ENCODE measurements around the gene CDK7. TPM values are rescaled to one million over a fixed set of nuclear protein-coding genes. Genes with fewer than 3 reads are reported as not detected.

The CDK7 gene
- polyA plus RNA-seq, 2 donors, result 37.4 to 52.5 TPM

GRCh38 chr5:69300537-69301203 is 66.0 kb downstream of the CDK7 start:
- Histone ChIP-seq H3K4me1 (ENCODE audit: control insufficient read depth in 2 of 2, insufficient read depth in 2 of 2, low read length in 1 of 2) (no peaks in the 10 kb centered on the region), H3K36me3 (ENCODE audit: control insufficient read depth in 2 of 2, insufficient read depth in 2 of 2, low read length in 1 of 2) (peaks cover 7% of the 10 kb centered on the region in 2 donors), H3K4me3 (ENCODE audit: low read depth in 1 of 2, low read length in 2 of 2) (no peak overlapping the region), H3K27ac (ENCODE audit: low read depth in 2 of 2, low read length in 1 of 2) (no peak overlapping the region), H3K27me3 (ENCODE audit: control insufficient read depth in 1 of 2, insufficient read depth in 2 of 2, low read length in 2 of 2) (no peaks in the 10 kb centered on the region), H3K9me3 (ENCODE audit: control insufficient read depth in 2 of 2, insufficient read depth in 1 of 2, low read depth in 1 of 2, low read length in 1 of 2) (no peaks in the 10 kb centered on the region)
- 75 to 76% methylated on average over 5 of the region's 5 CpGs for WGBS, 2 donors

GRCh38 chr5:69305512-69305911 is 70.8 kb downstream of the CDK7 start:
- WGBS, 2 donors, result 92 to 94% methylated on average over 8 of the region's 8 CpGs
- H3K4me3 ChIP-seq (ENCODE audit: low read depth in 1 of 2, low read length in 2 of 2), result no peak overlapping the region
- H3K27me3 ChIP-seq (ENCODE audit: control insufficient read depth in 1 of 2, insufficient read depth in 2 of 2, low read length in 2 of 2), result no peaks in the 10 kb centered on the region
- no peaks in the 10 kb centered on the region for H3K9me3 ChIP-seq (ENCODE audit: control insufficient read depth in 2 of 2, insufficient read depth in 1 of 2, low read depth in 1 of 2, low read length in 1 of 2)
- H3K36me3 ChIP-seq (ENCODE audit: control insufficient read depth in 2 of 2, insufficient read depth in 2 of 2, low read length in 1 of 2), result peaks cover 3 to 4% of the 10 kb centered on the region in 2 donors
- no peaks in the 10 kb centered on the region for H3K4me1 ChIP-seq (ENCODE audit: control insufficient read depth in 2 of 2, insufficient read depth in 2 of 2, low read length in 1 of 2)
- H3K27ac ChIP-seq (ENCODE audit: low read depth in 2 of 2, low read length in 1 of 2), result no peak overlapping the region

- WGBS, 2 donors, result 61 to 66% methylated on average over 3 of the region's 3 CpGs
- peaks cover 0 to 8% of the 10 kb centered on the region in 2 donors for H3K36me3 ChIP-seq (ENCODE audit: control insufficient read depth in 2 of 2, insufficient read depth in 2 of 2, low read length in 1 of 2)
- H3K4me1 ChIP-seq (ENCODE audit: control insufficient read depth in 2 of 2, insufficient read depth in 2 of 2, low read length in 1 of 2), result no peaks in the 10 kb centered on the region
These were observed 73.4 kb downstream of the CDK7 start for GRCh38 chr5:69308046-69308553.

GRCh38 chr5:69309380-69309779 is 74.7 kb downstream of the CDK7 start:
- Histone ChIP-seq H3K9me3 (ENCODE audit: control insufficient read depth in 2 of 2, insufficient read depth in 1 of 2, low read depth in 1 of 2, low read length in 1 of 2) (no peaks in the 10 kb centered on the region), H3K4me3 (ENCODE audit: low read depth in 1 of 2, low read length in 2 of 2) (no peak overlapping the region), H3K27me3 (ENCODE audit: control insufficient read depth in 1 of 2, insufficient read depth in 2 of 2, low read length in 2 of 2) (no peaks in the 10 kb centered on the region), H3K36me3 (ENCODE audit: control insufficient read depth in 2 of 2, insufficient read depth in 2 of 2, low read length in 1 of 2) (peaks cover 0 to 14% of the 10 kb centered on the region in 2 donors), H3K4me1 (ENCODE audit: control insufficient read depth in 2 of 2, insufficient read depth in 2 of 2, low read length in 1 of 2) (no peaks in the 10 kb centered on the region), H3K27ac (ENCODE audit: low read depth in 2 of 2, low read length in 1 of 2) (no peak overlapping the region)
- WGBS, 2 donors, result 96 to 97% methylated on average over 5 of the region's 5 CpGs

More at GRCh38 chr5:69308046-69308553, 73.4 kb downstream of the CDK7 start:
- Histone ChIP-seq H3K9me3 (ENCODE audit: control insufficient read depth in 2 of 2, insufficient read depth in 1 of 2, low read depth in 1 of 2, low read length in 1 of 2) (no peaks in the 10 kb centered on the region), H3K27me3 (ENCODE audit: control insufficient read depth in 1 of 2, insufficient read depth in 2 of 2, low read length in 2 of 2) (no peaks in the 10 kb centered on the region), H3K4me3 (ENCODE audit: low read depth in 1 of 2, low read length in 2 of 2) (no peak overlapping the region), H3K27ac (ENCODE audit: low read depth in 2 of 2, low read length in 1 of 2) (no peak overlapping the region)

GRCh38 chr5:69312459-69313160 is 77.9 kb downstream of the CDK7 start:
- H3K27ac ChIP-seq (ENCODE audit: low read depth in 2 of 2, low read length in 1 of 2), result no peak overlapping the region
- H3K4me1 ChIP-seq (ENCODE audit: control insufficient read depth in 2 of 2, insufficient read depth in 2 of 2, low read length in 1 of 2), result no peaks in the 10 kb centered on the region
- no peaks in the 10 kb centered on the region for H3K27me3 ChIP-seq (ENCODE audit: control insufficient read depth in 1 of 2, insufficient read depth in 2 of 2, low read length in 2 of 2)
- no peak overlapping the region for H3K4me3 ChIP-seq (ENCODE audit: low read depth in 1 of 2, low read length in 2 of 2)
- peaks cover 0 to 10% of the 10 kb centered on the region in 2 donors for H3K36me3 ChIP-seq (ENCODE audit: control insufficient read depth in 2 of 2, insufficient read depth in 2 of 2, low read length in 1 of 2)
- WGBS, 2 donors, result 73 to 75% methylated on average over 5 of the region's 5 CpGs
- H3K9me3 ChIP-seq (ENCODE audit: control insufficient read depth in 2 of 2, insufficient read depth in 1 of 2, low read depth in 1 of 2, low read length in 1 of 2), result no peaks in the 10 kb centered on the region

- H3K4me1 ChIP-seq (ENCODE audit: control insufficient read depth in 2 of 2, insufficient read depth in 2 of 2, low read length in 1 of 2), result no peaks in the 10 kb centered on the region
- H3K36me3 ChIP-seq (ENCODE audit: control insufficient read depth in 2 of 2, insufficient read depth in 2 of 2, low read length in 1 of 2), result peaks cover 0 to 10% of the 10 kb centered on the region in 2 donors
- no peaks in the 10 kb centered on the region for H3K9me3 ChIP-seq (ENCODE audit: control insufficient read depth in 2 of 2, insufficient read depth in 1 of 2, low read depth in 1 of 2, low read length in 1 of 2)
- no peaks in the 10 kb centered on the region for H3K27me3 ChIP-seq (ENCODE audit: control insufficient read depth in 1 of 2, insufficient read depth in 2 of 2, low read length in 2 of 2)
- 95 to 96% methylated on average over 9 of the region's 9 CpGs for WGBS, 2 donors
- no peak overlapping the region for H3K27ac ChIP-seq (ENCODE audit: low read depth in 2 of 2, low read length in 1 of 2)
- H3K4me3 ChIP-seq (ENCODE audit: low read depth in 1 of 2, low read length in 2 of 2), result no peak overlapping the region
These were observed 78.7 kb downstream of the CDK7 start for GRCh38 chr5:69313428-69313827.

- peaks cover 0 to 10% of the 10 kb centered on the region in 2 donors for H3K36me3 ChIP-seq (ENCODE audit: control insufficient read depth in 2 of 2, insufficient read depth in 2 of 2, low read length in 1 of 2)
- WGBS, 2 donors, result 95 to 96% methylated on average over 1 of the region's 1 CpG
- no peak overlapping the region for H3K27ac ChIP-seq (ENCODE audit: low read depth in 2 of 2, low read length in 1 of 2)
These were observed 81.3 kb downstream of the CDK7 start for GRCh38 chr5:69315972-69316371.

GRCh38 chr5:69317391-69317790 is 82.7 kb downstream of the CDK7 start:
- 82 to 85% methylated on average over 4 of the region's 4 CpGs for WGBS, 2 donors
- no peak overlapping the region for H3K27ac ChIP-seq (ENCODE audit: low read depth in 2 of 2, low read length in 1 of 2)
- H3K4me1 ChIP-seq (ENCODE audit: control insufficient read depth in 2 of 2, insufficient read depth in 2 of 2, low read length in 1 of 2), result no peaks in the 10 kb centered on the region
- H3K27me3 ChIP-seq (ENCODE audit: control insufficient read depth in 1 of 2, insufficient read depth in 2 of 2, low read length in 2 of 2), result no peaks in the 10 kb centered on the region
- peaks cover 0 to 8% of the 10 kb centered on the region in 2 donors for H3K36me3 ChIP-seq (ENCODE audit: control insufficient read depth in 2 of 2, insufficient read depth in 2 of 2, low read length in 1 of 2)
- no peaks in the 10 kb centered on the region for H3K9me3 ChIP-seq (ENCODE audit: control insufficient read depth in 2 of 2, insufficient read depth in 1 of 2, low read depth in 1 of 2, low read length in 1 of 2)
- H3K4me3 ChIP-seq (ENCODE audit: low read depth in 1 of 2, low read length in 2 of 2), result no peak overlapping the region

More at GRCh38 chr5:69315972-69316371, 81.3 kb downstream of the CDK7 start:
- Histone ChIP-seq H3K9me3 (ENCODE audit: control insufficient read depth in 2 of 2, insufficient read depth in 1 of 2, low read depth in 1 of 2, low read length in 1 of 2) (no peaks in the 10 kb centered on the region), H3K4me3 (ENCODE audit: low read depth in 1 of 2, low read length in 2 of 2) (no peak overlapping the region), H3K4me1 (ENCODE audit: control insufficient read depth in 2 of 2, insufficient read depth in 2 of 2, low read length in 1 of 2) (no peaks in the 10 kb centered on the region), H3K27me3 (ENCODE audit: control insufficient read depth in 1 of 2, insufficient read depth in 2 of 2, low read length in 2 of 2) (no peaks in the 10 kb centered on the region)

- Histone ChIP-seq H3K9me3 (ENCODE audit: control insufficient read depth in 2 of 2, insufficient read depth in 1 of 2, low read depth in 1 of 2, low read length in 1 of 2) (no peaks in the 10 kb centered on the region), H3K4me1 (ENCODE audit: control insufficient read depth in 2 of 2, insufficient read depth in 2 of 2, low read length in 1 of 2) (no peaks in the 10 kb centered on the region), H3K27me3 (ENCODE audit: control insufficient read depth in 1 of 2, insufficient read depth in 2 of 2, low read length in 2 of 2) (no peaks in the 10 kb centered on the region), H3K4me3 (ENCODE audit: low read depth in 1 of 2, low read length in 2 of 2) (no peak overlapping the region), H3K36me3 (ENCODE audit: control insufficient read depth in 2 of 2, insufficient read depth in 2 of 2, low read length in 1 of 2) (no peaks in the 10 kb centered on the region), H3K27ac (ENCODE audit: low read depth in 2 of 2, low read length in 1 of 2) (no peak overlapping the region)
- 88 to 93% methylated on average over 1 of the region's 1 CpG for WGBS, 2 donors
These were observed 91.7 kb downstream of the CDK7 start for GRCh38 chr5:69326365-69326764.

Measured in esophagus (tissue), 2 donors.